NCI-H1436 (cell line): ENCODE results near the gene NFATC2.
"Not testable (repeated sequence)": the region's sequence is repeated elsewhere in the genome, so short reads cannot be mapped to it uniquely, and the experiment has no call there.

ENCODE experiments used
- DNase-seq: peaks from one replicate; lab custom pipeline; 2025; lab: John Stamatoyannopoulos, UW

Gene NFATC2

GRCh38 chr20:51470499-51470820 lies 72.1 kb downstream of the NFATC2 start:
- DNase-seq: no peak

GRCh38 chr20:51469578-51470498 lies 72.7 kb downstream of the NFATC2 start:
- DNase-seq: no peak

DNA sequence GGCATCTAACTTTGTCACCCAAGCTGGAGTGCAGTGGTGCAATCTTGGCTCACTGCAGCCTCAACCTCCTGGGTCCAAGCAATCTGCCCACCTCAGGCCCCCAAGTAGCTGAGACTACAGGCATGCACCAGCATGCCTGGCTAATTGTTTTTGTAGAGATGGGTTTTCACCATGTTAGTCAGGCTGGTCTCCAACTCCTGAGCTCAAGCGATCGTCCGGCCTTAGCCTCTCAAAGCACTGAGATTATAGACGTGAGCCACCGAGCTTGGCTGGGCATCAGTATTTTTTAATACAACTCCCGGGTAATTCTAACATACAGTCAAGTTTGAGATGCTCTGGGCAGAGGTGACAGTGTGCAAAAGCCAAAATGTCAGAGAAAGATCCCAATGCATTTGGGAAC lies 73.5 kb downstream of the NFATC2 start:
- no peak for DNase-seq

DNA sequence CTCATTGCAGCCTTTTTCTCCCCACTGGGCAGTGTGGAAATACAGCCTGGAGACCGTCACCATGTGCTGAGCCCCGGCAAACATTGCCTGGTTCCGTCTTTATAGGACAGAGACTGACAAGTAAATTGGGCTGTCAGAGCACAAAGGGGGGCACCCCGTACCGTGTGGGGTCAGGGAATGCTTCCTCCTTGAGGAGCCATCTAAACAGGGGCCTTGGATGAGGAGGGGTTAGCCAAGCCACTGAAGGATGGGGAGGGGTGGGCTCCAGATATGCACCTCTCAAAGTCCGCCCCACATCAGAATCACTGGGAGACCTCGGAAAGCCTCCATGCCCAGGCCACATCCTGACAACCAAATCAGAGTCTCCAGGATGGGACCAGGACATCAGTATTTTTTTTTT lies 73.9 kb downstream of the NFATC2 start:
- no peak for DNase-seq

DNA sequence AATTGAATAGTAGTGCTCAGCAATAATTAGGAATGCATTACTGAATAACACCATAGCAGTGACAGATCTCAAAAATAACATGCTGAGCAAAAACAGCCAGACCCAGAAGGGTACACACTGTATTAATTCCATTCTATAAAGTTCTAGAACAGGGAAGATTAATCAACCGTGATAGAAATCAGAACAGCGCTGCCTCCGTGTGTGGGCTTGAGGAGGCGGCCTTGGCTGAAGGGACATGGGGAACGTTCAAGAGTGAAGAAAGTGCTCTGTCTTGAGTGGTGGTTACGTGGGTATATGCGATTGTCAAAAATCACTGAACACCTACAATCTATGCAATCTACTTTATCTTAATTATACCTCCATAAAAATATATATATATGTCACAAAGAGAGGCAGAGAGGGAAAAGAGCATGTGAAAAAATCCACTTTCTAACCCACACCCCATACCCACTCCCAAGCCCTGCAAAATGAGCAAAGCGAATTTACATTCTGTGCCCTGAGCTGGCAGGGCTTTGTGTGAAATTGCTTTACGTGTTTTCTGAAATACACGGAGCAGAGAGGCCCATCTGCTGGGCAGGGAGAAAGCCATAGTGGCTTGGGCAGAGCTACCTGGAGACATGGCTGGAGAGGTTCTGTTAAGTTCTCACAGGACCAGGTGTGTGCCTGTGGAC lies 74.4 kb downstream of the NFATC2 start:
- DNase-seq: no peak

DNA sequence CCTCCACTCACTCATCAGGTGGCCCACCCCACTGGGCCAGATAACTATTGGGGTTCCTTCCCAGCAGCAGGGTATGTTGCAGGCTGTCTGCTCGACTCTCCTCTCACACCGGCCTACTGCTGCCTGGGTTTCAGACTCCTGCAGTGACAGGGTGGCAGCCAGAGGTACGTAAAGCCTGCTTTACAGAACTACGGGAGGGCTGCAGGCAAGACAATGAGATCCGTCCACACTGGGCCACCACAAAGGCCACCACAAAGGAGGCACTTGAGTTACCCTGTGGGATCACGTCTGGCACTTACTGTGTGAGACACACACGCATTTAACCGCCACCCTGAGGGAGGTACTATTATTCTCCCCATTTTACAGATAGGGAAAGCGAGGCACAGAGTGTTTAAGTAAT lies 78.5 kb downstream of the NFATC2 start:
- DNase-seq: no peak

GRCh38 chr20:51463560-51463959 lies 79.0 kb downstream of the NFATC2 start:
- DNase-seq: no peak

GRCh38 chr20:51462566-51463276 lies 79.8 kb downstream of the NFATC2 start:
- DNase-seq: no peak

DNA sequence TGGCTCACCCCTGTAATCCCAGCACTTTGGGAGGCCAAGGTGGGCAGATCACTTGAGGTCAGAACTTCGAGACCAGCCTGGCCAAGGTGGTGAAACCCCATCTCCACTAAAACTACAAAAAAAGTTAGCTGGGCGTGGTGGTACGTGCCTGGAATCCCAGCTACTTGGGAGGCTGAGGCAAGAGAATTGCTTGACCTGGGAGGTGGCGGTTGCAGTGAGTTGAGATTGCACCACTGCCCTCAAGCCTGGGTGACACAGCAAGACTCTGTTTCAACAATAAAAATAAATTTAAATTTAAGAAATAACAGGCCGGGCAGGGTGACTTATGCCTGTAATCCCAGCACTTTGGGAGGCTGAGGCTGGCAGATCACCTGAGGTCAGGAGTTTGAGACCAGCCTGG lies 80.7 kb downstream of the NFATC2 start:
- DNase-seq: not testable (repeated sequence)

GRCh38 chr20:51461306-51461705 lies 81.2 kb downstream of the NFATC2 start:
- no peak for DNase-seq

DNA sequence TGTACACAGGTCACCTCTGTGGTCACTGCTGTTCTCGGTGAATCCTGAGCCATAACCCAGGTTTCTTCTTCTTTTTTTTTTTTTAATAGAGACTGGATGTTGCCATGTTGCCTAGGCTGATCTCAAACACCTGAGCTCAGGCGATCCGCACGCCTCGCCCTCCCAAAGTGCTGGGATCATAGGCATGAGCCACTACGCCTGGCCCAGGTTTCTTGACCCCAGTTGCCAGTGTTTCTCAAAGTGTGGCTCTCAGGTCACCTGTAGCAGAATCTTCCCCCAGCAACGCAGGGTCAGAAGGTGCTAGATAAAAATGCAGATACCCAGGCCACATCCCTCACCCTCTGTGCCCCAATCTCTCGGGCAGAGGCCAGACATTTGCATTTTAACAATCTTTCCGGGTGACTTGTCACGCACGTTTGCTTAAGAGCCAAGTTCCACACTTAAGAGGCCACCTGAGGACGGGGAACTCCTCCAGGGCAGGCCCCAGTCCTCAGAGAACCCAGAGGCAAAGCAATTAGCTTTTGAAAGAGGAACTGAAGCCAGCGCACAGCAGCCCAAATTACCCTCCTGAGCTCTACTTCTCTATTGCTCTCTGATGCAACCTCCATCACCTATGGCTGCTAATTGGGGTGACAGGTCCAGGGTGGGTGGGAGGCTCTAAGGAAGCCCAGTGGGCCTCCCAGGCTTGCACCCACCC lies 81.8 kb downstream of the NFATC2 start:
- DNase-seq: no peak

DNA sequence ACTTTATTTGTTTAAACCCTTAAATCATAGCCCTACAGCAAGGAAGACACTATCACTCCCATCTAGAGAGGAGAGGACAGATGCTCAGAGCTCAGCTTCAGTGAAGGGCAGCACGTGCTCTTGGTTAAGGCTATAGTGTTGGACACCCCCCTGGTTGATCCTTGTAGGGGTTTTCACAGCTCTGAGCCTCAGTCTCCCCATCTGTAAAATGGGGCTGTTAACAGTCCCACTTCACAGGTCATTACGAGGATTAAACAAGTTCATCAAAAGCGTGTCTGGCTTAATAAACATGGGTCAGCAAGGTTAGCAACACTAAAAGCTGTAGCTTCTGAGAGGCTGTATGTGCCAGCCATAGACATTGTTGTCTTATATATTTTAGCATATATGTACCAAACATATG lies 82.4 kb downstream of the NFATC2 start:
- no peak for DNase-seq

- no peak for DNase-seq
These were observed 83.6 kb downstream of the NFATC2 start for GRCh38 chr20:51458751-51459439.

GRCh38 chr20:51457533-51457932 lies 85.0 kb downstream of the NFATC2 start:
- no peak for DNase-seq

- DNase-seq: no peak
These were observed 85.7 kb downstream of the NFATC2 start for GRCh38 chr20:51456511-51457509.

- DNase-seq: no peak
These were observed 88.2 kb downstream of the NFATC2 start for GRCh38 chr20:51454250-51454865.

GRCh38 chr20:51452734-51453365 lies 89.7 kb downstream of the NFATC2 start:
- no peak for DNase-seq

GRCh38 chr20:51452091-51452613 lies 90.4 kb downstream of the NFATC2 start:
- DNase-seq: no peak

DNA sequence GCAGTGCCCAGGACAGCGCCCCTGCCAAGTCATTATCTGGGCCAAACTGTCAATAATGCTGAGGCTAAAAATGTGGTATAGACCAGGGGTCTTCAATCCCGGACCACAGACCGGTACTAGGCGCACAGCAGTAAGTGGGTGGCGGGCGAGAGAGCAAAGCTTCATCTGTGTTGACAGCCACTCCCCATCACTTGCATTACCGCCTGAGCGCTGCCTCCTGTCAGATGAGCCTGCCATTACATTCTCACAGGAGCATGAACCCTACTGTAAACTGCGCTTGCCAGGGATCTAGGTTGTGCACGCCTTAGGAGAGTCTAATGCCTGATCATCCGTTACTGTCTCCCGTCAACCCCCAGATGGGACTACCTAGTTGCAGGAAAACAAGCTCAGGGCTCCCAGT lies 91.0 kb downstream of the NFATC2 start:
- DNase-seq: no peak
